ENCODE measurements around the gene ZNF839.

ZNF839 gene

DNA sequence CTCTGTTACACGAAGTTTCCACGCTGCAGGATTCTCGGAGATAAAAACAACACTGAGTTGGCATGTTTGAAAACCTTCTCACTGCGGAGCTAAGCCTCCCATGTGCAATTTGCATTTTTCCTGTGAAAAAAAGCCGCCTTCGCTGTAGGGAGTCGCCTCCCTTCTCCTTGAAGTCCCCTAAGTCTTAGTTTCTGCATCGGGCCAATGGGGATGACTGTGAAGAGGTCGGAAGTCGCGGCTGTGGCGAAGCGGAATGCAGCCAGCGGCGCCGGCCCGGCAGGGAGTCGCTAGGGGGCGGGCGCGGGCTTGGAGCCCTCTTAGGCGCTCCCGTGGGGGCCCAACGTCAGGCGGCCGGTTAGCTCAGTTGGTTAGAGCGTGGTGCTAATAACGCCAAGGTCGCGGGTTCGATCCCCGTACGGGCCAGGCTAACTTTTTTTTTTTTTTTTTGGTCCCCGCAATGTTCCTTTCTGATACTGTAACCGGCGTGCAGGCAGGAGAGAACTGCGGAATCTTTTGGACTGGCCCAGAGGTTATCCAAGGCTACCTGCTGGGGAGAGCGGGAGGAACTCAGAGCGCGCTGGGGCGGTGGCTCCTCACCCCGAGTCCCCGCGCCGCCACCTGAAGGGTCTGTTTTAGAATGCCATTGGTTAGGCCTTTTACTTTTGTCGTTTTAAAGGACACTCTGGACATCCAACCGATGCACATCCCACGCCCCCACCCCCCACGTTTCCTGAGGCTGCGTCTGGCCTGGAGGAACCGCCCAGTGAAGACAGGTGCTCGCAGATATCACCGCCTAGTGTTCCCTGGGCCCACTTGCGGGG lies 2.6 kb upstream of the ZNF839 start:
- peak; percentile 75 to 85 (median 79) for TF ChIP-seq CTCF (IDR thresholded peaks at IDR 0.05; ENCODE audit: unreplicated experiment in 3 of 3)
- Mint-ChIP-seq H3K27me3 (ENCODE audit: low read depth) (peaks cover 10% of the 10 kb centered on the region), H3K27ac (peak overlapping the region; percentile 98 to 99 (median 99)), H3K36me3 (ENCODE audit: low read depth) (no peaks in the 10 kb centered on the region), H3K9me3 (no peaks in the 10 kb centered on the region), H3K4me1 (peaks cover 58% of the 10 kb centered on the region), H3K4me3 (peak overlapping the region; percentile 94 to 97 (median 96))

GRCh38 chr14:102317564-102318248 lies 1.8 kb upstream of the ZNF839 start:
- peaks cover 58% of the 10 kb centered on the region for H3K4me1 Mint-ChIP-seq
- H3K4me3 Mint-ChIP-seq = peak overlapping the region; percentile 94 to 97 (median 96)
- peaks cover 10% of the 10 kb centered on the region for H3K27me3 Mint-ChIP-seq (ENCODE audit: low read depth)
- H3K27ac Mint-ChIP-seq = peak overlapping the region; percentile 98 to 99 (median 99)
- TF ChIP-seq CTCF (IDR thresholded peaks at IDR 0.05; ENCODE audit: unreplicated experiment in 3 of 3) = no peak
- H3K36me3 Mint-ChIP-seq (ENCODE audit: low read depth) = no peaks in the 10 kb centered on the region
- H3K9me3 Mint-ChIP-seq = no peaks in the 10 kb centered on the region

DNA sequence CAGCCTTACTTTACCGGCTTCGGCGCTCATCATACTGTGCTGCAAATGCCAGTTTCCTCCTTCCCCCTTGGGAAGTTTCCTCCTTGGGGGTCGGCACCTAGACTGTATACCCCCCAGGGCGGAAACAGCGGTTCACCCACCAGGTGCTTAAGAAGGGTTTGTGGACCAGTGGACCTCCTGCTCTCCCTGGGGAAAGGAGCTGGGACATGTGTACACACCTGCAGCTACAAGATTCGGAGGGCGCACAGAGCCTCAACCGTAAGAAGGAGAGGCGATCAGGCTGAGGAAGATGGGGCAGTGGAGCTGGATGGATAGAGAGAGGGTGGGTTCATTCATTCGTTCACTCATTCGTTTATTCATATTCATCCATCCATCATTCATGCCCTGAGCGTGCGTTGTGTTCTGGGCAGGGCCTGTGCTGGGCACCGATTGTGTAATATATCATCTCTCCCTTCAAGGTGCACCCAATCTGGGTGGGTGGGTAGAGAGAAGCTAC lies 717 bp upstream of the ZNF839 start:
- Mint-ChIP-seq H3K27me3 (ENCODE audit: low read depth) (peaks cover 10% of the 10 kb centered on the region), H3K36me3 (ENCODE audit: low read depth) (peaks cover 3% of the 10 kb centered on the region), H3K4me1 (peaks cover 63% of the 10 kb centered on the region), H3K27ac (peak overlapping the region; percentile 98 to 99 (median 99)), H3K9me3 (no peaks in the 10 kb centered on the region), H3K4me3 (peak overlapping the region; percentile 94 to 97 (median 96))
- TF ChIP-seq CTCF (IDR thresholded peaks at IDR 0.05; ENCODE audit: unreplicated experiment in 3 of 3) = no peak

- H3K4me1 Mint-ChIP-seq = peaks cover 51% of the 10 kb centered on the region
- peak overlapping the region; percentile 99 to 100 (median 99) for H3K27ac Mint-ChIP-seq
- TF ChIP-seq CTCF (IDR thresholded peaks at IDR 0.05; ENCODE audit: unreplicated experiment in 3 of 3) = no peak
- H3K4me3 Mint-ChIP-seq = peak overlapping the region; percentile 92 to 97 (median 94)
- peaks cover 7% of the 10 kb centered on the region for H3K27me3 Mint-ChIP-seq (ENCODE audit: low read depth)
- no peaks in the 10 kb centered on the region for H3K9me3 Mint-ChIP-seq
- peaks cover 3% of the 10 kb centered on the region for H3K36me3 Mint-ChIP-seq (ENCODE audit: low read depth)
These were observed 601 bp downstream of the ZNF839 start for GRCh38 chr14:102320033-102320660.

DNA sequence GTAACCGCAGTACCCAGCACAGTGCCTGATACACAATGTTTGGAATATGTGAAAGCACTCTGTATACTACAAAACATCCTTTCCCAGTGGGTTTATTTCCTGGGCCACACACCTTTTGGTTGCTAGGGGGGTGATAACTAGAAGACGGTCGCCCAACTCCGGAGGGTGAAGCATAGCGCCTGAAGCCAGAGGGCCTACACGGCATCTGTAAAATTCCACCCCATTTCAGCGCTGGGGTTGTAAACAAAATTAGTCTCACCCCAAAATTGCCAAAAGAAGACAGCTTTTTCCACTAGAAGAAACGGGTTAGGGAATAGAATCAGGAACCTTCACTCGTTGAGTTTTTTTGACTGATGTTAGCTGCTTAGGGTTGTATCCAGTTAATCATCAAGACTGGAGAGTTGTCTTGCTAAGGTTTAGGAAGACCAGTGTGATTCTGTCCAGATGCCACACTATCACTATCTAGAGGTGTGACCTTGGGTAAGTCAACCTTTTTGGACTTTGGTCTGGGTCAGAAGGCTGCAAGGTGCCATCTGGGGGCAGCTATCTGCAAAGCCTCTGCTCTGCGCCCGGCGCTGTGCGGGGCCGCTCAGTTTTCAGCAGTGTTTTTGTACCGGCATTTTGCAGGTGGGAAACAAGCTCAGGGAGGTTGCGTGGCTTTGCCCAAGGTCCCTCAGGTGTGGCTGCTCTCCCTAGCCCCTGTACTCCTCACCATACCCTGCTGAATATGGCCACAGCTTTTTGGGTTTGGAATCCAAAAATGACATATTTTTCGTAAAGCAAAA lies 1.3 kb downstream of the ZNF839 start:
- no peak for TF ChIP-seq CTCF (IDR thresholded peaks at IDR 0.05; ENCODE audit: unreplicated experiment in 3 of 3)
- peak overlapping the region; percentile 92 to 97 (median 94) for H3K4me3 Mint-ChIP-seq
- H3K9me3 Mint-ChIP-seq = no peaks in the 10 kb centered on the region
- H3K27ac Mint-ChIP-seq = peak overlapping the region; percentile 99 to 100 (median 99)
- H3K4me1 Mint-ChIP-seq = peaks cover 48% of the 10 kb centered on the region
- peaks cover 7% of the 10 kb centered on the region for H3K27me3 Mint-ChIP-seq (ENCODE audit: low read depth)
- H3K36me3 Mint-ChIP-seq (ENCODE audit: low read depth) = peaks cover 3% of the 10 kb centered on the region

All from nephron (organoid).